Right hindlimb (tissue), 1 donor: ENCODE results near the gene RUVBL2.
"Not testable (repeated sequence)": the region's sequence is repeated elsewhere in the genome, so short reads cannot be mapped to it uniquely, and the experiment has no call there.

Experiments used
- DNase-seq: peaks from one replicate; pipeline ENCODE4 v3.0.0-alpha.2; 2018

Gene RUVBL2

DNA sequence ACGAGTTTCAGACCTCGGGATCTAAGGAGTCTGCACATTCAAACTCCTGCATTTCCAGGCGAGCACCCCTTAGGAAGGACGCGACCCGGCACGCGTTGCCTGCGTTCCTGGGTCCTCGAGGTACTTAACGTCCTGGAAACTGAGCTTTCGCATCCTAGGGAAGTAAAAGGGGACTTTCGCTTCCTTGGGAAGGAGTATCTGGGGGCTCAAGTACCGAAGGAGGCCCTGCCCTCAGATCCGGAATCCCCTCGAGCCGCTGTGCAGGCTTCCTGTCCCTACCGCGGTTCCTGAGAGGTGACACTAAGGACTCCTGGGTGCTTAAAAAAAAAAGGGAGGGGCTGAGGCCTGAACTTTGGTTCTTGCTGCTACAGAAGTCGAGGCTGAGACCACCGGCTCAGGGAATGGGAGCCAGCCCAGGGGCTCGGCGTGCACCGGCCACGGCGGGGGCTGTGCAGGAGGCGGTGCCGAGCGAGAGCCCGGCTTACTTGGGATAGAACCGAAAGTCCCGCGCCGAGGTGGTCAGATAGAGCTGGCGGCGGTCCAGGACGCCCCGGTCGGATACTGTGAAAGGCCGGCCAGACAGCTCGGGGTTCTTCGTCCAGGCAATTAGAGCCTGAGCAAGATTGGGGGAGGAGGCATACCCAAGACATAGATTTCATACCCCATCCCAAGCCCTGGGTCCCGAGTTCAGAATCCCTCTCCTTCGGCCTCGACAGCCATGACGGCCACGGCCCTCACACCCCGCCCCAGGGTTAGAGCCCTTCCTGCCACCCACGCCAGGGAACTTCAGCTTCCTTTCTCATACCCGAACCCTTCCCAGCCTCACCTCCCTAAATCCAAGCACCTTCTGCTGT is 24.9 kb downstream of the RUVBL2 start:
- not testable (repeated sequence) for DNase-seq

DNA sequence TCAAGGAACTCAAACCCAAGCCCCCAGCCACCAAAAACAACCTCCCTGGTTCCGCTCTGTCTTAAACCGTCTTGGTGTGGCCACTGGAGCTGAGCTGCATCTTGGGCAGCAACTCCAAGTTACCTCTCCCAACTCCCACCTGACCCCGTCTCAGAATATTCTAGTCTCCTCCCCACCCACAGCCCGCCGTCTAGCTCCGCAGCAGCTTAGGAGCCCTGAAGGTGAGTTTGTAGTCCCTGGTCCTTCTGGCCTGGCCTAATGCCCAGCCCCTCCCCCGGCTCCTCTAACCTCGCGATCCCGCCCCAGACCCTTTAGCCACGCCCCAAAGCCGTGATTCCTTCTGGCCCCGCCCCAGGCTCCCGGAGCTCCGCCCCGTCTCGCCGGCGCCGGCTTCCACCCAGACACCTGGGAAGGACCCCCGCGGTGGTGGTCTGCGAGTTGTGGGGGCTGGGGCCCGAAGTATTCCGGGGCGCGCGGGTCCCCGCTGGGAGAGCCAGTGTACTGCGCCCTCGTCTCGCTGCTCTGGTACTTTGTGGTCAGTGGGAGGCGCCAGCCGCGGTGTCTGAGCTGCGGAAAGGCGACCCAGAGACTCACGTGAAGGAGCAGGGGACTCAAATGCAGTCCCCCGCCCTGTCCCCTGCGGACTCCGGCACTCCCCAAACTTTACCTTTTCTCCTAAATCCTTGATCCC is 25.7 kb downstream of the RUVBL2 start:
- peak; percentile 43 for DNase-seq

DNA sequence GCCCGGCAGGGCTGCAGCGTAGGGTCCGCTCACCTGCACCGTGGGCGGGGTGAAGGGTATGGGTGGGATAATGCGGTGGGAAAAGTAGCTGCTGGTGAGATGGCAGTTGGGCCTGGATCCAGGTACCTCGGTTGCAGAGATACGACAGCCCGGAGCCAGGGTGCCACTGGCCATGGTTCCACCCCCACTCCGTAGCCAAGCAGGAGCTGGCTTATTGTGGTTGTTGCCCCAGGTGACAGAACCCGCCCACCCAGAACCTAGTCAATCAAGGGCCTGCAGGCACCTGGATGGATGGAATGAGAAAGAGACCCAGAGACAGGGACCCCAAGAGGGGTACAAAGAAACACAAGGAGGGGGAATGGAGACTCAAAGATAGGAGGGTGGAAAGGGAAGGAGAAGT is 26.7 kb downstream of the RUVBL2 start:
- no peak for DNase-seq

DNA sequence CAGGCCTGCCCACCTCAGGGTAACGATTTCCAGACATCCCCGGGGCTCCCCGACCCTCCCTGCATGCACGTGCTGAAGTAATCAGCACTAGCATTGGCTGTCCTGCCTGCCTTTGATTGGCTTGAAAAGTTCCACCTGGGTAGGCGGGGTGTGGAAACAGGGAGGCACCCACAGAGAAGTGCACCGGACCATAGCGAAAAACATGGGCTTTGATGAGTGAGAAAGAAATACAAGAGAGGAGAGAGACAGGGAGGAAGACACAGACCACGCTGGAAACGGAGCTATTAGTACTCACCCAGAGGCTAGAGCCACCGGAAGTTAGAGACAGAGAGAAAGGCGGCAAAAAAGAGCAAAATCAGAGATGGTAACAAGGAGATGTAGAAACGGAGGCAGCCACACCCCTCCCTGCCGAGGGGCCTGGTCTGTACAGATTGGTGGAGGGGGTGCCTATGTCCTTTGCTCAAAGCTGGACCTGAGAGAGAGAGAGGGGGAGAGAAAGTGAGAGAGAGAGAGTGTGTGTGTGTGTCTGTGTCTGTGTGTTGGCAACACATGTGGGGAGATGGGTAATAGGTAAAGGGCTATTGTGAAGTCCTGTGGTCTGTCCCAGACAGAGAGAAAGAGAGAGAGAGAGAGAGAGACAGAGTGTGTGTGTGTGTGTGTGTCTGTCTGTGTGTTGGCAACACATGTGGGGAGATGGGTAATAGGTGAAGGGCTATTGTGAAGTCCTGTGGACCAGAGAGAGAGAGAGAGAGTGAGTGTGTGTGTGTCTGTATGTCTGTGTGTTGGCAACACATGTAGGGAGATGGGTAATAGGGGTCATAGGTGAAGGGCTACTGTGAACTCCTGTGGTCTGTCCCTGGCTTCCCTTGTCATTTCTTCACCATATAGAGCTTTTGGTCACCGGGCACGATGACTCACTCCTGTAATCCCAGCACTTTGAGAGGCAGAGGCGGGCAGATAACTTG is 27.5 kb downstream of the RUVBL2 start:
- DNase-seq: no peak

DNA sequence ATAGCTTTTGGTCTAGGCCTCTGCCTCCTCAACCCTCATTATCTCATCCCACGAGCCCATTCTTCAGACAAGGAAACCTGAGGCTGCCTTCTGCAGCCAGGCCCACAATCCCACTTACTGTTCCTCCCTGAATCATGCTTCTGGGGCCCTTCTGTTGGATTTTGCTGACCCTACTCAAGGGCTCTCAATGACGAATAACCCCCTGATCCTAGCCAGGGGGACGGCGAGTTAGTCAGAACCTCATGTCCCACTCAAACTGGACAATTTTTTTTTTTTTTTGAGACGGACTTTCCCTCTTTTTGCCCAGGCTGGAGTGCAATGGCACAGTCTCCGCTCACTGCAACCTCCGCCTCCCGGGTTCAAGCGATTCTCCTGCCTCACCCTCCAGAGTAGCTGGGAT is 28.4 kb downstream of the RUVBL2 start:
- no peak for DNase-seq

DNA sequence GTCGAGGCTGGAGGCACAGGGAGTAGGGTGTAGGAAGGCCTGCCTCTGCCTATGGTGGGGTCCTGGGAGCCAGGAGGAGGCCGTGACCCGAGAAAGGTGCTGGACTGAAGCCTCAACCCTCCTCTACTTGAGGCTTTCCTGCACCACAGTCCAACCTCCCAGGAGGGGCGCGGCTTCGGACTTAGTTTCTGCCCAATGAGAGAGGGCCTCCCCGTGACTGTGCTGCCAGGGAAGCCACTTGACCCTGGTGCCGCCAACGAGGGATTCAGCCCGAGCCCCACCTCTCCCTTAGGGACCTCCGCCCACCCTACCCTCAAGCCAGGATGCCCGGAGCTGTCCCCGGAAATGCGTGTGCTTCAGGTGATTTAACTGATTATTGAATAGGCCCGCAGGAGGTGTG is 30.5 kb downstream of the RUVBL2 start, which contains the start of gene CGB3:
Gene CGB3 (minus strand): TSS at position 101 of the 400 bp plus-strand sequence. CDS start 362 bp downstream, outside the sequence.
- DNase-seq: not testable (repeated sequence)

DNA sequence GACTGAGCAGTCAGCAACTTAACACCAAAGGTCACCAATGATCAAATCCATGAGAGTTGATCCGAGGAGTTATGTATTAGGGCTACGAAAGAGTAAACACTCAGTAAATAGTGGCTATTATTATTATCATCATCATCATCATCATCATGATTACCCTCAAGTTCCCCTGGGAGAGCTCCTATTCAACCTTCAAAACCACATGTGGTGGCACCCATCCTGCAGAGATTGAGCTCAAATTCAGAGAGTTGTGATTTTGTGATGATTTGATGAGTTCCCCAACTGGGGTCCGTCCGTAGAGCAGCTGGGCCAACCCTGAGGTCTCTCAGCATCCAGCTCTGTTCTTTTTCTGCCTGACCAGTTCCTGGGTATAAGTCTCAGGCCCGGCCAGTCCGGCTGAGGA is 31.4 kb downstream of the RUVBL2 start:
- DNase-seq: not testable (repeated sequence)

DNA sequence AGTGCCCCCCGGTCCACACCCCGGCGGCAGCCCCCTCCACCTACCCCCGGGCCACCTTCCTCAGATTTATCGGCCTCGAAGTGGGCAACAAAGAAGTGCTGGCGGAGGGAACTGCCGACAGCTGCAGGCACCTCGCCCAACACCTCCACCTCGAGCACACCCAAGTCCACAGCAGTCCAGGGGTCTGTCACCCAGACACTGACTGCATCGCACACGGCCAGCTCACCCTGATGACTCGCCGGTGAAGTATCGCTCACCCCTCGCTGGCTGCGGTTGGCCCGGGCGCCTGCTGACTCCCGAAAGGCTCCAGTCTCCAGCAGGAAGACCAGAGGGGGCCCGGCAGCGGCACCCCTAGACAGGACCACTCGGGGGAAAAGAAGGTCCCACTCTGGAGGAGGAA is 31.9 kb downstream of the RUVBL2 start:
- DNase-seq: not testable (repeated sequence)

DNA sequence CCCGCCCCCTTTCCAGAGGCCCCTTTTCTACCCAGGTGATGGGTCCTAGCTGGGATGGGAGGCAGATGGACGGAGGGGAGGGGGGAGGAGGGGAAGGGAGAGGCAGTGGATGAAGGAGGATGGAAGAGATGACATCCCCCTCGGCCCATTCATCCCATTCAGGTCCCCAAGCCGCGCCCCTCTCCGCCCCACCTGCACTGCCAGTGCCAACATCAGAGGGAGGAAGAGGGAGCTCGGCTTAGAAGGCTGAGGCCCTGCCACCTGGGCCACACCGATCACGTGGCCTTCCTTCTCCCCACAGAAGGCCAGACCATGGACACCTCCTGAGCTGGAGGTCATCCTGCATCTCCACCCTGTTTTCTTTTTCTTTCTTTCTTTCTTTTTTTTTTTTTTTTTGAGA is 35.0 kb downstream of the RUVBL2 start:
- not testable (repeated sequence) for DNase-seq

DNA sequence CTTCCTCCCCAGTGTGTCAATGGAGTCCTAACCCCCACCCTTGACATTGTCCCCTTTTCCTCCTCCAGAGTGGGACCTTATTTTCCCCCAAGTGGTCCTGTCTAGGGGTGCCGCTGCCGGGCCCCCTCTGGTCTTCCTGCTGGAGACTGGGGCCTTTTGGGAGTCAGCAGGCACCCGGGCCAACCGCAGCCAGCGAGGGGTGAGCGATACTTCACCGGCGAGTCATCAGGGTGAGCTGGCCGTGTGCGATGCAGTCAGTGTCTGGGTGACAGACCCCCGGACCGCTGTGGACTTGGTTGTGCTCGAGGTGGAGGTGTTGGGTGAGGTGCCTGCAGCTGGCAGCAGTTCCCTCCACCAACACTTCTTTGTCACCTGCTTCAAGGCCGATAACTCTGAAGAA is 36.1 kb downstream of the RUVBL2 start:
- DNase-seq: not testable (repeated sequence)

DNA sequence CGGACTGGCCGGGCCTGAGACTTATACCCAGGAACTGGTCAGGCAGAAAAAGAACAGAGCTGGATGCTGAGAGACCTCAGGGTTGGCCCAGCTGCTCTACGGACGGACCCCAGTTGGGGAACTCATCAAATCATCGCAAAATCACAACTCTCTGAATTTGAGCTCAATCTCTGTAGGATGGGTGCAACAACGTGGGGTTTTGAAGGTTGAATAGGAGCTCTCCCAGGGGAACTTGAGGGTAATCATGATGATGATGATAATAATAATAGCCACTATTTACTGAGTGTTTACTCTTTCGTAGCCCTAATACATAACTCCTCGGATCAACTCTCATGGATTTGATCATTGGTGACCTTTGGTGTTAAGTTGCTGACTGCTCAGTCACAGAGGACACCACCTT is 36.6 kb downstream of the RUVBL2 start:
- not testable (repeated sequence) for DNase-seq

DNA sequence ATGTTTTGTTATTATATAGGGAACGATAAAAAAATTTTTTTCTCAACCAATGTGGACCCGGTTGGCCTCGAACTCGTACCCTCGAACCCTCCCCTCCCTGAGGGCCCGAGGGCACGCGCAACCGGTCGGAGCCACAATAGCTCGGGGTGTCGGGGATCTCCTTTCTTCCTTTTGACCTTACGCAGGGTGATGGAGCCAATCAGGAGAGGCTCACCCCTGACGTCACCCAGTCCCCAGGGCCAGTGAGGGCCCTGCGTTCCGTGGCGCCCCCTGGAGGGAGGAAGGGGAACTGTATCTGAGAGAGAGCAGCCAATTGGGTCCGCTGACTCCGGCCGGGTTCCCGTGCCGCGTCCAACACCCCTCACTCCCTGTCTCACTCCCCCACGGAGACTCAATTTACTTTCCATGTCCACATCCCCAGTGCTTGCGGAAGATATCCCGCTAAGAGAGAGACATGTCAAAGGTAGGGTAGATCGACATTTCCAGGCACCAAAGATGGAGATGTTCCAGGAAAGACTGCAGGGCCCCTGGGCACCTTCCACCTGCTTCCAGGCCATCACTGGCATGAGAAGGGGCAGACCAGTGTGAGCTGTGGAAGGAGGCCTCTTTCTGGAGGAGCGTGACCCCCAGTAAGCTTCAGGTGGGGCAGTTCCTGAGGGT is 38.1 kb downstream of the RUVBL2 start, which contains the start of gene CGB2:
Gene CGB2 (plus strand): TSS at position 249 of the 660 bp plus-strand sequence. CDS start 206 bp downstream, at position 455.
- DNase-seq: not testable (repeated sequence)

DNA sequence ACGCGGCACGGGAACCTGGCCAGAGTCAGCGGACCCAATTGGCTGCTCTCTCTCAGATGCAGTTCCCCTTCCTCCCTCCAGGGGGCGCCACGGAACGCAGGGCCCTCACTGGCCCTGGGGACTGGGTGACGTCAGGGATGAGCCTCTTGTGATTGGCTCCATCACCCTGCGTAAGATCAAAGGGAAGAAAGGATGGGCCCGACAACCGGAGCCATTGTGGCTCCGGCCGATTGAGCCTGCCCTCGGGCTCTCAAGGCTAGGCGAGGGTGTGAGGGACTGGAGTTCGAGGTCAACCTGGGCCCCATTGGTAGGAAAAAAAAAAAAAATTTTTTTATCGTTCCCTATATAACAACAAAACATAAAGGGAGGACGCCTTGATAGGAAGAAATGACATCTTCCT is 43.1 kb downstream of the RUVBL2 start, which contains the start of gene CGB1:
Gene CGB1 (minus strand): TSS at position 81 of the 400 bp plus-strand sequence. CDS start 184 bp downstream, outside the sequence.
- DNase-seq: not testable (repeated sequence)

DNA sequence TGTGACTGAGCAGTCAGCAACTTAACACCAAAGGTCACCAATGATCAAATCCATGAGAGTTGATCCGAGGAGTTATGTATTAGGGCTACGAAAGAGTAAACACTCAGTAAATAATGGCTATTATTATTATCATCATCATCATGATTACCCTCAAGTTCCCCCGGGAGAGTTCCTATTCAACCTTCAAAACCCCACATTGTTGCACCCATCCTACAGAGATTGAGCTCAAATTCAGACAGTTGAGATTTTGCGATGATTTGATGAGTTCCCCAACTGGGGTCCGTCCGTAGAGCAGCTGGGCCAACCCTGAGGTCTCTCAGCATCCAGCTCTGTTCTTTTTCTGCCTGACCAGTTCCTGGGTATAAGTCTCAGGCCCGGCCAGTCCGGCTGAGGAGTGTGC is 44.4 kb downstream of the RUVBL2 start:
- not testable (repeated sequence) for DNase-seq

DNA sequence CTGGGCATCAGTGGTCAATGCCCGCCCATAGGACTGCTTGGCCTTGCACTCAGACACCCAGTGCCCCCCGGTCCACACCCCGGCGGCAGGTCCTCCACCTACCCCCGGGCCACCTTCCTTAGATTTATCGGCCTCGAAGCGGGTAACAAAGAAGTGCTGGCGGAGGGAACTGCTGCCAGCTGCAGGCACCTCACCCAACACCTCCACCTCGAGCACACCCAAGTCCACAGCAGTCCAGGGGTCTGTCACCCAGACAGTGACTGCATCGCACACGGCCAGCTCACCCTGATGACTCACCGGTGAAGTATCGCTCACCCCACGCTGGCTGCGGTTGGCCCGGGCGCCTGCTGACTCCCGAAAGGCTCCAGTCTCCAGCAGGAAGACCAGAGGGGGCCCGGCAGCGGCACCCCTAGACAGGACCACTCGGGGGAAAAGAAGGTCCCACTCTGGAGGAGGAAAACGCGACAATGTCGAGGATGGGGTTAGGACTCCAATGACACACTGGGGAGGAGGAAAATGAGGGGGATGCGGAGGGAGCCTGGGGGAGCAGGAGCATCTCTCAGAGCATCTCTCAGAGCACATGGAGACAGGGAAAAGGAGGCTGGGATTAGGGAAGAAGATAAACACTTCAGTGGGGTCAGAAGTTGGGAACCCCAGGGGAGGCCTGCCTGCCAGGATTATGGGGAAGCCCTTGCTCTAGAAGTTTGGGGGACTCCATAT is 45.0 kb downstream of the RUVBL2 start:
- DNase-seq: not testable (repeated sequence)

DNA sequence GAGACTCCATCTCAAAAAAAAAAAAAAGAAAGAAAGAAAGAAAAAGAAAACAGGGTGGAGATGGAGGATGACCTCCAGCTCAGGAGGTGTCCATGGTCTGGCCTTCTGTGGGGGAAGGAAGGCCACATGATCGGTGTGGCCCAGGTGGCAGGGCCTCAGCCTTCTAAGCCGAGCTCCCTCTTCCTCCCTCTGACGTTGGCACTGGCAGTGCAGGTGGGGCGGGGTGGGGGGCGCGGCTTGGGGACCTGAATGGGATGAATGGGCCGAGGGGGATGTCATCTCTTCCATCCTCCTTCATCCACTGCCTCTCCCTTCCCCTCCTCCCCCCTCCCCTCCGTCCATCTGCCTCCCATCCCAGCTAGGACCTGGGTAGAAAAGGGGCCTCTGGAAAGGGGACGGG is 46.0 kb downstream of the RUVBL2 start:
- not testable (repeated sequence) for DNase-seq

DNA sequence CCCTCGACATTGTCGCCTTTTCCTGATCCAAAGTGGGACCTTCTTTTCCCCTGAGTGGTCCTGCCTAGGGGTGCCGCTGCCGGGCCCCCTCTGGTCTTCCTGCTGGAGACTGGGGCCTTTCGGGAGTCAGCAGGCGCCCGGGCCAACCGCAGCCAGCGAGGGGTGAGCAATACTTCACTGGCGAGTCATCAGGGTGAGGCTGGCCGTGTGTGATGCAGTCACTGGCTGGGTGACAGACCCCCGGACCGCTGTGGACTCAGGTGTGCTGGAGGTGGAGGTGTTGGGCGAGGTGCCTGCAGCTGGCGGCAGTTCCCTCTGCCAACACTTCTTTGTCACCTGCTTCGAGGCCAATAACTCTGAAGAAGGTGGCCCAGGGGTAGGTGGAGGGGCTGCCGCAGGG is 48.5 kb downstream of the RUVBL2 start:
- no peak for DNase-seq

DNA sequence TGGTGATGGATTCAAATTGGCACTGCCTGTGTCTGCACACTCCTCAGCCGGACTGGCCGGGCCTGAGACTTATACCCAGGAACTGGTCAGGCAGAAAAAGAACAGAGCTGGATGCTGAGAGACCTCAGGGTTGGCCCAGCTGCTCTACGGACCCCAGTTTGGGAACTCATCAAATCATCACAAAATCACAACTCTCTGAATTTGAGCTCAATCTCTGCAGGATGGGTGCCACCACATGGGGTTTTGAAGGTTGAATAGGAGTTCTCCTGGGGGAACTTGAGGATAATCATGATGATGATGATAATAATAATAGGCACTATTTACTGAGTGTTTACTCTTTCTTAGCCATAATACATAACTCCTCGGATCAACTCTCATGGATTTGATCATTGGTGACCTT is 49.0 kb downstream of the RUVBL2 start:
- DNase-seq: not testable (repeated sequence)

DNA sequence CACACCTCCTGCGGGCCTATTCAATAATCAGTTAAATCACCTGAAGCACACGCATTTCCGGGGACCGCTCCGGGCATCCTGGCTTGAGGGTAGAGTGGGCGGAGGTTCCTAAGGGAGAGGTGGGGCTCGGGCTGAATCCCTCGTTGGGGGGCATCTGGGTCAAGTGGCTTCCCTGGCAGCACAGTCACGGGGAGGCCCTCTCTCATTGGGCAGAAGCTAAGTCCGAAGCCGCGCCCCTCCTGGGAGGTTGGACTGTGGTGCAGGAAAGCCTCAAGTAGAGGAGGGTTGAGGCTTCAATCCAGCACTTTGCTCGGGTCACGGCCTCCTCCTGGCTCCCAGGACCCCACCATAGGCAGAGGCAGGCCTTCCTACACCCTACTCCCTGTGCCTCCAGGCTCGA is 49.9 kb downstream of the RUVBL2 start, which contains the start of gene CGB5:
Gene CGB5 (plus strand): TSS at position 301 of the 400 bp plus-strand sequence. CDS start 362 bp downstream, outside the sequence.
- DNase-seq: not testable (repeated sequence)

DNA sequence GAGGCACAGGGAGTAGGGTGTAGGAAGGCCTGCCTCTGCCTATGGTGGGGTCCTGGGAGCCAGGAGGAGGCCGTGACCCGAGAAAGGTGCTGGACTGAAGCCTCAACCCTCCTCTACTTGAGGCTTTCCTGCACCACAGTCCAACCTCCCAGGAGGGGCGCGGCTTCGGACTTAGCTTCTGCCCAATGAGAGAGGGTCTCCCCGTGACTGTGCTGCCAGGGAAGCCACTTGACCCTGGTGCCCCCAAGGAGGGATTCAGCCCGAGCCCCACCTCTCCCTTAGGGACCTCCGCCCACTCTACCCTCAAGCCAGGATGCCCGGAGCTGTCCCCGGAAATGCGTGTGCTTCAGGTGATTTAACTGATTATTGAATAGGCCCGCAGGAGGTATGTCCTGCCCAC is 55.3 kb downstream of the RUVBL2 start, which contains the start of gene CGB8:
Gene CGB8 (minus strand): TSS at position 101 of the 400 bp plus-strand sequence. CDS start 372 bp downstream, outside the sequence.
- DNase-seq: not testable (repeated sequence)

DNA sequence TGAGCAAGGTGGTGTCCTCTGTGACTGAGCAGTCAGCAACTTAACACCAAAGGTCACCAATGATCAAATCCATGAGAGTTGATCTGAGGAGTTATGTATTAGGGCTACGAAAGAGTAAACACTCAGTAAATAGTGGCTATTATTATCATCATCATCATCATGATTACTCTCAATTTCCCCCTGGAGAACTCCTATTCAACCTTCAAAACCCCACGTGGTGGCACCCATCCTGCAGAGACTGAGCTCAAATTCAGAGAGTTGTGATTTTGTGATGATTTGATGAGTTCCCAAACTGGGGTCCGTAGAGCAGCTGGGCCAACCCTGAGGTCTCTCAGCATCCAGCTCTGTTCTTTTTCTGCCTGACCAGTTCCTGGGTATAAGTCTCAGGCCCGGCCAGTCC is 56.1 kb downstream of the RUVBL2 start:
- not testable (repeated sequence) for DNase-seq
